ENCODE data around the gene NME5.

Gene NME5

DNA sequence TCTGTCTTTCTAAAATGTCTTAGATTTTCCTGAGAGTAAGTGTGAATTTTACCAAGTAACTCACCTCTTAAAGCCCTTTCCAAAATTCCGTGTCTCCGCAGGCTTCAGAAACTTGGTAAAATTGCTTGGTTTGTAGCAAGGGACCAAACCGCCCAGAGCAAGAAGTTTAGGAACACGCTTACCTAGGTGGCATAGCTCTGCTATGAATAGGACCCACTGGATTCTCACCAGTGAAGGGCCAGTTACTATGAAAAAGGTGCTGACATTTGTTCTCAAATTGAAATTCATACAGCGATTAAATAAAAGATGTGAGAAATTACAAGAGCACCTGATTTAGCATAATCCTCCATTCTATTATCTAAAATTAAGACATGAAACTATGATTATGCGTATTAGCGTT lies 6.7 kb downstream of the NME5 start:
- DNase-seq (ENCODE audit: low read depth): no peak

DNA sequence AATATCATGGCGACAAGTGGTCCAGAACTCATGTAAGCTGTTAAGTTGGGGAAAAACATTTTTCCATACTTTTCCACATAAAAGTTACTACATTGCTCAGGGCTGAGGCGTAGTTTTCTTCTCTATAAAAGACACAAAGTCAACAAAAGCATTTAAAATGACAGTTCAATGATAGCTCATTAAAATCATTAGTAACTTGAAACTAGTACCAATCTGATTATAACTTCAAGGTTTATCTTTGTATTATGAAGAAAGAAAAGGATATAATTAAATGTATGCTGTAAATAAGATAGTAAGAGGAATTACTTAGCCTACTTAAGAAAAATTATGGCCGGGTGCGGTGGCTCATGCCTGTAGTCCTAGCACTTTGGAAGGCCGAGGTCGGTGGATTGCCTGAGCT lies 9.9 kb downstream of the NME5 start:
- no peak for DNase-seq (ENCODE audit: low read depth)

DNA sequence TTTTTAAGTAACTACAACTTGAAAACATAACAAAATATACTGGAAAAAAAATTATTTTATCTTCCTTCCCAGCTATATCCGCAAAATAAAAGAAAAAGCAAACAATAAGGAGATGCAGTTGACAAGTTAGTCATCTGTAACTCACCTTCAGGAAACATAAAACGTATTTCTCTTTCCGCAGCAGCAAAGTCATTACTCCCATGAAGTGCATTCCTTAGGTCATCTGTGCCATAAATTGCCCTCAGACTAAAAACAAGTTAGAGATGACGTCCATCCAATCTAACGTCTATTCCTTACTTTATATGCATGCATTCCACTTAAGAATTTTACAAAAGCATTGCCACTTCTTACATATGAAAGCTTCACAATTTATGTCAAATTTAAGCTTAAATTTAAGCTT lies 10.9 kb downstream of the NME5 start:
- no peak for DNase-seq (ENCODE audit: low read depth)

DNA sequence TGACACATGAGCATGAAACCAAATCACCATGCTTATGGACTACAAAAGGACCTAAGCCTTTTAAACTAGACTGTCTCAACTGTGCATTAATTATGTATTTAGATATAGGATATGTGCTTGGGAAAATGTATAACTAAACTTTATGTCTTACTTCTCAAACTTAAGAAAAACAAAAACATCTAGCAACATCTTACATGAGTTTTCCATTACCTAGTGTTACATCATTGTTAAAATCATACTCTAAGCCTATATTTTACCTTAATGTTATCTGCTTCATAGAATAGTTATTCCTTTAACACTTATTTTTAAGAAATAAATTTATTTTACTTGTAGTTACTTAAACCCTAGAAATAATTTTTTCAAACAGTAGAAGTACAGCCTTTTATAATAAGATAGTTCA lies 24.0 kb downstream of the NME5 start:
- no peak for DNase-seq (ENCODE audit: low read depth)

DNA sequence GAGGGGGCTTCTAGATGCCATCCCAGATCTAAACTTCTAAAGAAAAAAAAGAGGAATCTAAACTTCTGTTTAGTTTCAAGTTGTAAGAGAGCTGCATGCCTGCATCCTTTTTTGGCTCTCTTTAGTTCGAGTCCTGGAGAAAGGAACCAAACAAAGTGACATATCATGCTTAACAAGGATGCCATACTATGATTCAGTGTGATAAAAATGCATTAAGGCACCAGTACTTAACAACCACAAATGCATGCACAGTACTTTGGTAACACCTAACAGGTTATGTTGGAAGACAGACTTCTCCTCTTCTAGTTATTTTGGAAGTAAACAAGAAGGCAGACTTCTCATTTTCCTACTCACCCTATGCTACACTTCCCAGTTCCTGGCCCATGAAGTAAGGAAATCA lies 27.3 kb downstream of the NME5 start:
- DNase-seq (ENCODE audit: low read depth): no peak

DNA sequence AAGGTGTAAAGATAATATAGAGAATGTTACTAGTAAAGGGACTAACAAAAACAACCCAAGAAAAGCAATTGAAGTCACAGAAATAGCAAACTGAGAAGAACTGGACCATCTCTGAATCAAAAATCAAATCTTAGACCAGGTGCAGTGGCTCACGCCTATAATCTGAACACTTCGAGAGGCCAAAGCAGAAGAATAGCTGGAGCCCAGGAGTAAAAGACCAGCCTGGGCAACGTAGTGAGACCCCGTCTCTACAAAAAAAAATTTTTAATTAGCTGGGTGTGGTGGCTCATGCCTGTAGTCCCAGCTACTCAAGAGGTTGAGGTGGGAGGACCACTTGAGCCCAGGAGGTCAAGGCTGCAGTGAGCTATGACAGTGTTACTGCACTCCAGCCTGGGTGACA lies 28.0 kb downstream of the NME5 start:
- no peak for DNase-seq (ENCODE audit: low read depth)

DNA sequence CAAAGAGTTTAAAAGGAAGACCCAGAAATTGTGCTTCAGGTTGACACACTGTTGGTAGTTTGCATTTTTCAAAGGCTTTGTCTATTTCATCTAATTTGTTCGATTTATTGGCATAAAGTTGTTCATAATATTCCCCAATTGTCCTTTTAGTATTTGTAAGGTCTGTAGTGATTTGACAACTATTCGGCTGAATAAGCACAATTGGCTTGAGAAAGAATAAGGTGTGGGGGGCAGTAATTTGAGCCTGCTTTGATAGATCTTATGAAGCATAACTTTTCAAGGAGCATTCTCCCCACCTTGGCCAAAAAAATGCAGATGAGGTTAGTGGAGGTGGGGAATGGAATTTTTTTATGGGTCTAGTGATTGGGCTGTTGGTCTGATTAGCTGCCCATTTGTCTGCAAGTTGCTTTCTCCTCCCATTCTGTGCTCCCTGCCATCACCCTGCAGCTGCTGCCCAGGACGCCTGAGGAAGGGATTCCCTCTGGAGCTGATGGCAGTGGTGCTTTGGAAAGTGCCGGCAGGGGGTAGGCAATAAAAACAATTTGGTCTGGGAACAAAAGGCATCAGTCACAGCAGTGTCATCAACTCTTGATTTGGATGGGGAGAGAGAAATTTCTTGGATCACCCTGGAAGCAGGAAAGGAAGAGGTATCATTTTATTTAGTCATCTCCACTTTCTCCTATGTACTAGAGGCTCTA lies 28.8 kb downstream of the NME5 start:
- DNase-seq (ENCODE audit: low read depth): no peak

DNA sequence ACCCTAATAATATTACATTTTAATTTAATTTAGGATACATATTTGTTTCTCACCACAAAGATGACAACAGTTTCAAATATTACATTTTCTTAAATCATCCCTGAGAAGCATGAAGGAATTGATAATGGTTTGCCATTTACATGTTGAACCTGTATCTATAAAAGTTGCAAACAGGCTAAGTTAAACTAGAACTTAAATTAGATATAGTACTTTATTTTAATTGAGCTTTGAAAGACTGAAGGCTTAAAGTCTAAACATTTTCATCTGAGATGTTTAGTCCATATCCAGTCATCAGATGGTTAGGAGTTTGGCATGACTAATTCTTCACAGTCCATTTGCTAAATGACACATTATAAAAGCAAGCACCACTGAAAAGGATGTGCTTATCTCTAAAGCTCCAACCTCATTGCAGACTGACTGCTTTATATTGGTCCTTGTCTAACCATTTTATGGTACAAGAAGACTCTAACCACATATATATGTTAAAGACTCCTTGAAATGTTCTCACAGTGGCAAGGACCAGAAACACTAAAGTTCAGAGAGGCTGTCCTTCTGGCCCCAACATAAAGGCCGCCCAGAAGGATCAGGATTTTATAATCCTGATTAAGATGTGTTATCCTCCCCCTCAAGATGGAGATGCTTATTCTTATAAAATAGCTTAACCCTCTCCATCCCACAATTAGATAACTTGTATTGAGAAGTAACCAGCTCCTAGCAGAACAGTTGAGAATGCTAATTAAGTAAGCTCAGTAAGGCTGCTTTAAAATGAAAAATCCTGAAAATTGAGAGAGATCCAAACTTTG lies 29.6 kb downstream of the NME5 start:
- no peak for DNase-seq (ENCODE audit: low read depth)

DNA sequence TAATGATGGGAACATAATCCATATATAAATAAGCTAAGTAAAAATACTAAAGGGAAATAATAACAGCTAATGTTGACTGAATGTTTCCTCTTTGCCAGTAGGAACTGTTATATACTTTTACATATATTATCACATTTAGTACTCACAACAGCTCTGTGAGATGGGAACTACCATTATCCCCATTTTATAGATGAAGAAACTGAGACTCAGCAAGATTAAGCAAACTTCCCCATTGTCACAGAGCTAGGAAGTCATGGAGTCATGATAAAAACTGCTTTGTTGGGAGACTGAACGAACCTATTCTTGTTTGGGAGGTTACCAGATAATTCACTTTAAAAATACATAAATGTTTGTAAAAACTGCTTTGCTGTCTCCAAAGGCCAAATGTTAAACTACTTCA lies 32.0 kb downstream of the NME5 start:
- DNase-seq (ENCODE audit: low read depth): no peak

DNA sequence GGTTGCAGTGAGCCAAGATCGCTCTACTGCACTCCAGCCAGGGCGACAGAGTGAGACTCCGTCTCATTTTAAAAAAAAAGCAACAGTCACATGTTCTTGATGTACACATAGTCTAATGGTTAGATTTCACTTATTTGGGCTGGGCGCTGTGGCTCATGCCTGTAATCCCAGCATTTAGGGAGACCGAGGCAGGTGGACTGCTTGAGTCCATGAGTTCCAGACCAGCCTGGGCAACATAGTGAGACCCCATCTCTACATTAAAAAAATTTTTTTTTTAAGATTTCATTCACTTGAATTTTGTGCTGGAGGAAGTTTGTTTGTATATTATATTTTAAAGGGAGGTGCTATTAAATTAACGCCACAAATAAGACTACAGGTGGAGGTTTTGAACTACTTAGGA lies 33.5 kb downstream of the NME5 start:
- DNase-seq (ENCODE audit: low read depth): no peak

DNA sequence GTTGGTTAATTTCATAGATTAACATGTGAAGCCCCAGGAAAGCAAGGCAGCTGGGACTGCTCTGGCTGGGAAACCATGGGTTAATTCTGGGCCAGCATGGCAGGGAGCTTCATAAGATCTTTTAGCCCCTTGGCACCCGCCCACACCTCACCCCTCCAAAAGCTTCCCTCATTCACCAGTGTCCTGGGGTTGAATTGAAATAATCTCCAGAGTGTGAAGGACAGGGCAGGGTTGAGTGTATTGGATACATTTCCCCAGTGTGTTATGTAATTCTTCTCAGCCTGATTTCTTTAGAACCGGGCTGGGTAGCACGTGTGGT lies 36.0 kb downstream of the NME5 start:
- DNase-seq (ENCODE audit: low read depth): no peak

DNA sequence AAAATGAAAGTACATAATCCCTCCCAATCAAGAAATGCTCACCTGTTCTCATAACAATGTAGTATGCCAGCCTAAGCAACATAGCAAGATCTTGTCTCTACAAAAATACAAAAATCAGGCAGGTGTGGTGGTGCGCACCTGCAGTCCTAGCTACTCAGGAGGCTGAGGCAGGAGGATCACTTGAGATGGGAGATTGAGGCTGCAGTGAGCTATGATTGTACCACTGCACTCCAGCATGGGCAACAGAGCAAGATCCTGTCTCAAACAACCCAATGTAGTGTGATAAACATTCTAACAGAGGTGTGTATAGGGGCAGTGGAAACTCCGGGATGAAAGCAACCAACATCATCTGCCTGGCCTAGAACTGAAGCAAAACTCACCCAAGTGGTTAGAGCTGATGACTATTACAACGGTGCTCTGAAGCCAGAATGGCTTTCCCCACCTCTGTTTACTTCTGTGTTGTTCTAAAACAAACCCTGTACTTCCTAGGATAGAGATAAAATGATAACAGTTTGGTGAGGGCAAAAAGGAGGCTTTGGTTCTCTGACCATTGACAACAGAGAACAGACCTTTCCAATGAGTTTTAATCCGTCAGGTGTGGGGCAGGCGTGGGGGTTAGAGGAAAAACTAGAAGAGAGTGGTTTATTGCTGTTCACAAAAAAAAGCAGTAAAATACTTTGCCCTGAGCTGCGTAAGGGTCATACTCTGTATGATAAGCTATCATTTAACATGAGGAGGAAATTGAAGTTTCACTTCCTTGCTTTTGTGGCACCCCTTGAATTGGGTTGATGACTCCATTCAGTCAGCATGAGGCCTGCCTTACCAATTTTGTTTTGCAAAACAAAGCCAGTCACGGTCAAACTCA lies 36.5 kb downstream of the NME5 start:
- DNase-seq (ENCODE audit: low read depth): no peak

DNA sequence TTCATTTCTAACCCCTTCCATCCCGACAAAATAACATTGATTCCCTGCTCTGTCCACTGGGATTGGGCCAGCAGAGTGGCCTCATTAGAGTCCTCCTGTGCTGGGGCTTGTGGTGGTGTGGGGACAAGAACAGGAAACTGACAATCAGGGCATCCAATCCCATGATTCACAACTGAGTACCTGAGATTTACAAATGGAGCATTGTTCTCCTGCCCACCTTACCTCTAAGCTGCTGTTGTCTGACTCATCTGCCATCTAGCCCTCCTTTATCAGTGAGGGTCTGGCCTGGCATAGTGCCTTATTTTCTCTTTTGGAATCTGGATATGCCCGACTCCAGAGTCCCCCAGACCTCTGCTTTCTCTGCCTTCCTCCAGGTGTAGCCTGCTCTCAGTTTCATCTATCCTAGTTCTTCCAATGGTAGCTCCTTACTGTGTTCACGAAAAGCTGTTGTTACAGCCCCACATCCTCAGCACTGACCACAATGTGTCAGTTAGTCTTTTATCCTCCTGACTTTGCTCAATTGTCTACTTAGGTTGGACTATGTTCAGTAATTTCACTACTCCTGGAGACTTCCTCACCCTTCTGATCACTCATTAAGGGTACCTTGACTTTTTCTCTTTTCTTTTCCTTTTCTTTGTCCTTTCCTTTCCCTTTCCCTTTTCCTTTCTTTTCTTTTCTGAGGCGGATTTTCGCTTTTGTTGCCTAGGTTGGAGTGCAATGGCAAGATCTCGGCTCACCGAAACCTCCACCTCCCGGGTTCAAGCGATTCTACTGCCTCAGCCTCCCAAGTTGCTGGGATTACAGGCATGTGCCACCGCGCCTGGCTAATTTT lies 42.0 kb downstream of the NME5 start:
- no peak for DNase-seq (ENCODE audit: low read depth)

DNA sequence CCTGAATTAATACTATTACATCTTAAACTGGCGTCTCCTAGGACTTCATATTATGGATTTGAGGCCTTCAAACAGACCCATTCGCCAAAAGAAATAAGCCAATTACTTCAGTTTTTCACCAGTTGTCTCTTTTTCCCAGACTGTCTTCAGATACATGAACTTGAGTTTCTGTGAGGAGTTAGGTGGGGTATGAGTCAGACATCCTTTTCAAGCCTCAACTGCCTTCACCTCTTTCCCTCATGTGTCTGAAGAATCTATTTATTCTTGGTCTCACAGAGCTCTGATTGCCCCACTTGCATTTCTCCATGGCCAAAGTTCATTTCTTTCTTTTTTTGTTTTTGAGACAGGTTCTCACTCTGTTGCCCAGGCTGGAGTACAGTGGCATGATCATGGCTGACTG lies 42.9 kb downstream of the NME5 start:
- DNase-seq (ENCODE audit: low read depth): no peak

DNA sequence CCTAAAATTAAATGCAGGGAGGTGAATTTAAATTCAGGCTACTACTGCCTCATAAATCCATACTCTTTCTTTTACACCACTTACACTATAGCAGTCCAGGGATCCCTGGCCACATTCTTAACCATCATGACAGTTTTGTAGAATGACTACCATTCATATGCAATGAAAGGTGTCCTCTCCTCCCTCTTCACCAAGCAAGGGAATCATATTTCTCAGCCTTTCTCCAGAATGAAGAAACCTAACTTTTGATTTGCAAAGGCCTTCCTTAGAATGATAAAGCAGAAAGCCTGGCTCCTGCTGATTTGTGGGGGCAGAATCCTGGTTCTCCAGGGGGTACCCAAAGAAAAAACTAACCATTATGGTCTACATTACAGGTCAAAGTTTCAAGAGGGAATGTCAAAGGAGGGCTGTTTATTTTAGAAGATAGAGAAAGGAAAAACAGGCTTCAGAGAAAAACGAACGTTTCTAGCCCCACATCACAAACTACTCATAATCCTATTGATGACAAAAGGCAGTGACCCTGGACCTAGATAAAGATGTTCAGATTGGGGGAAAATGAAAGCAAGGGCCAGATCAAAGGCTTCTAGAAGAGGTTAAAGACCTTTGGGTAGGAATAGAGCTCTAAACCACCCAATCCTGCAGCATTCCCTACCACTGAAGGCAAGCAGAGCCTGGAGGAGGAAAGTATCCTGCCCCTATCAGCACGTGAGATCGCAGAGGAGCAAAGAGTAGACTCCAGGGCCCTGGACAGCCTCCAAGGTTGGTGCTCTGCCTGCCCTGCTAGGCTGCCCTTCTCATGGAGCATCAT lies 43.9 kb downstream of the NME5 start:
- DNase-seq (ENCODE audit: low read depth): no peak

DNA sequence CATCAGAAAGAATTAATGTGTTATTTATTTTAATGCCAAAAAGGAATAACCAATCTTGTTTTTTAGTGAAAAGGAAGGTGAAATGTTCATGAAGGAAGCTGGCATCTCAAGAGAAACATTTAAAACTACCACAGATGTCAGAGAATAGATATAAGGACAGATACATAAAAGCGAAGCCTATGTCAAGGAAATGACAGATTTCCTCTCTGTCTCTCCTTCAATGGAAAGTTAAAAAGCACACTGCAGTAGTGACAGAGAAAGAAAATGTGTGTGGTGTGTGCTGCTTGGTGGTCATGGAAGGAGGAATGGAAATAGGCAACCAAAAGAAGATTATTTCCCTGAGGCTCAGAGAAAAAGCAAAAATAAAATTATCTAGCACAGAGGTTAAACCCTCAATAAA lies 46.2 kb downstream of the NME5 start:
- no peak for DNase-seq (ENCODE audit: low read depth)

DNA sequence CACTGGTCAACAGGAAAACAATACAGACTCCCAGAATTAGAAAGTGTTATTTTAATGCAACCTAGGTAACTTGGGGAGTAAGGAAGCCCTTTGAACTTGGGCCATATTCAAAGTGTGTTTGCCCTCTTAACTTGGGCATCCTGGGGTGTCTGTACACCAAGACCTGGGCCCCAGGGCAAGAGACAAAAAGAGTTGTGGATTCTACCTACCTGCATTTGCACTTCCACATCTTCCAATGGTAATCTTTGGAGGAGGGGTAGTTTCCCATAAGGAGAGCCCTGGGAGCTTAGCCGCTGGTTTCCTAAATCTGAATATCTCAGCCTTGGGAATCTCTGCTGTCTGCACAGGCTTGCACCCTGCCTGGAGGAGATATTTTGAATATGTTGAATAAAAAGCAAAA lies 46.9 kb downstream of the NME5 start:
- DNase-seq (ENCODE audit: low read depth): no peak

DNA sequence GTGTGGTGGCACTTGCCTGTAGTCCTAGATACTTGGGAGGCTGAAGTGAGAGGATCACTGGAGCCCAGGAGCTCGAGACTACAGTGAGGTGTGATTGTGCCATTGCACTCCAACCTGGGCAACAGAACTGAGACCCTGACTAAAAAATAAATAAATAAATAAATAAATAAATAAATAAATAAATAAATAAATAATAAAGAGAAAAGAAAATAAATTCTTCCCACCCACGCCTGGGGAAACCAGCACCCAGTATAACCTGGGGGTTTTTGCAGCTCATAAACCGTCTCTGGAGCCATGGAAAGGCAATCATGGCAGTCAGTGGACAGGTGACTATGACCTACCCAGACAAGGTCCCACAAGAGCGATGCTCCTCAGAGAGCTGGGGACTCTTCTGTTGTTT lies 47.5 kb downstream of the NME5 start:
- no peak for DNase-seq (ENCODE audit: low read depth)

DNA sequence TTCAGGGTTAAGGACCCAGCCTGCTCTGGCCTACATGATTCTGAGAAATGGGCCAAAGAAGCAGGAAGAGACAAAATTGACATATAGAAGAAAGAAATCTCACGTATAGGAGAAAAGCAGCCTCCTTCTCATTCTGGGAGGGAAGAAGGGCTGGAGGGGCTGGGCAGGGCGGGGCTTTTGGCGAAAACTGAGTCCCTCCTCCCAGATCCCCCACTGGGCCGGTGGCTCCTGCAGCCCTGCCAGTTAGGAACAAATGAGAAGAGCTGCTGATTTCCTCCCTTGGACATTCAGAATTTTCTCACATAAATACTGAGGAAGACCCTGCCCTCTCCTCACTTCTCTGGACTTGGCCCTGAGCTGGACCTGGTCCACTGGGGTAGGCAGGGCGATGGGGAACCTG lies 55.5 kb downstream of the NME5 start, which contains the start of gene WNT8A:
Gene WNT8A, plus strand, starts transcription at position 332 of the 400 bp plus-strand sequence. CDS start 95 bp downstream, outside the sequence.
- no peak for DNase-seq (ENCODE audit: low read depth)

DNA sequence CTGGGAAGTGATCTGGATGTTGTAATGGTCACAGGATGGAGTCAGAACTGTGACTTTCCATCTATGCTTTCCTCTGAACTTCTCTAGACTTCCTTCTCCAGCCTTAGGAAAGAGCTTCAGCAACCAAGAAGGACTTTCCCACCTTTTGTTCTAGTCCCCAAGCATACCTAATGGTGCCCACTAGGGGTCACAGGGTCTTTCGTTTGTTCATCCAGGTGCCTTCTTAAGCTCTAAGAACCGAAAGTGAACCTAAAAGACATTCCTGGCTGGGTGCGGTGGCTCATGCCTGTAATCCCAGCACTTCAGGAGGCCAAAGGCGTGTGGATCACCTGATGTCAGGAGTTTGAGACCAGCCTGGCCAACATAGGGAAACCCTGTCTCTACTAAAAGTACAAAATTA lies 57.2 kb downstream of the NME5 start:
- no peak for DNase-seq (ENCODE audit: low read depth)

DNA sequence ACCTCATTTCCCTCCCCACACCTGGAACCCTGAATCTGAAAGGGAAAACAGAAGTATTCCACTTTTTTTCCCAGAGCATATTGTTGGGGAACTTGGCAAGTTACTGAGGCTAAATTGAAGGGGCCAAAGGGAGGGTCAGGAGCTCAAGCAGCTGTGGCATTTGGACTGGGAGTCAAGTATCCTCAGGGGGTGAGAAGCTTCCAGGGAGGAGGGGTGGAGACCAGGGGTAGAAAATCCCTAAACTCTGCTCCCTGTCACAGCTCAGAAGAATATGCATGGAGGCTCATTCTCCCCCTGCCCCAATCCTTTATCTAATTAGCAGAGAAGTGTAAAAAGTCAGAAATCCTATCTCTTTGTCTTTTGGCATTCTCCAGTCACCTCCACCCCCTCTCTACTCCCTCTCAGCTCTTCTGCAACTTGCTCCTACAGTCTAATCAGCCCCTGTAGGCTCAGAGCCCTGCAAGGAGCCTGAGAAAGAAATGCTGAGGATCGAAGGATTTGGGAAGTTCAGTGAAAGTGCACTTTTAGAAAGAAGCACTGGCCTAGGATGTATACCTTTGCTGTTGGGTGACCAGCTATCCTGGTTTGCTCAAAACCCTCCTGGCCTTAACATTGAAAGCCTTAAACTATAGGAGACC lies 61.1 kb downstream of the NME5 start:
- DNase-seq (ENCODE audit: low read depth): no peak
